GM18870 (cell line): ENCODE data around the gene ABO.
"Not testable (repeated sequence)": the region's sequence is repeated elsewhere in the genome, so short reads cannot be mapped to it uniquely, and the experiment has no call there.

Experiments
- ATAC-seq: cut with Tn5 transposase; IDR thresholded peaks from one replicate; pipeline ENCODE4 v1.9.1; 2021; ENCODE audit warnings: moderate library complexity; ENCODE audit not compliant: unreplicated experiment

The ABO gene

DNA sequence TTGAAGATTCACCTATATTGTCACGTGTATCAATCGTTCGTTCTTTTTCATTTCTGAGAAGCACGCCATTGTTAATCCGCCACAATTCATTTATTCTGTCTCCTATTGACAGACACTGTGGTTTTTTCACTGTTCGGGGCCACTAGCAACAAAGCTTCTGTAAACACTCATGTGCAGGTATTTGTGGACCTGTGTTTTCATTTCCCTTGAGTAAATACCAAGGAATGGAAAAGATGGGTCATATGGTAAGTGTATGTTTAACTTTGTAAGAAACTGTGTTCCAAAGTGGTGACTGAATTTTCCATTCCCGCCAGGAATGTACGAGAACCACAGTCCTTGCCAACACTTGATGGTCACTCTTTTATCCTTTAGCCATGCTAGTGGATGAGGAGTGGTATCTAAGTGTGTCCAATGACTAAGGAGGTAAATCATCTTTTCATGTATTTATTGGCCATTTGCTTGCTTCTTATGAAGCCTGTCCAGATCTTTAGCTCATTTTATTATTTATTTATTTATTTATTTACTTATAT is 10.7 kb downstream of the ABO start:
- ATAC-seq, result no peak

- ATAC-seq, result no peak
Observed at GRCh38 chr9:133263557-133263956, 11.4 kb downstream of the ABO start.

GRCh38 chr9:133262226-133262625 is 12.8 kb downstream of the ABO start:
- ATAC-seq, result no peak

DNA sequence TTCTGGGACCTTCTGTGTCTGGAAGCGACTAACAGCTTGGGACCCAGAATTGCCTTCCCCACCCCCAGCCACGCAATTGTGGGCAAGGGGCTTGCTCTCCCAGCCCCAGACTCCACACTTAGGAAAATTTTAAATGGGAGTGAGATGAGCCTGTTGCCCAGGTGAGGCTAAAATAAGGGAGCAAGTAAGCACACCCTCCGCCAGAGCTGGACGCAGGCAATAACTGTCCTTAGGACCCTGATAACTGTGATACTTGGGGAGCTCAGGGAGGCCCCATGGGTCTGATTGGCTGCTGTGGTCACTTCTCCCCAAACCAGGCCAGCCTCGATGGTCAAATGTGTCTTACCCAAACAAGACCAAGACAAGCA is 13.3 kb downstream of the ABO start:
- no peak for ATAC-seq

GRCh38 chr9:133261103-133261752 is 13.8 kb downstream of the ABO start:
- no peak for ATAC-seq

GRCh38 chr9:133260334-133261102 is 14.5 kb downstream of the ABO start:
- ATAC-seq, result no peak

- ATAC-seq, result no peak
Observed at GRCh38 chr9:133258061-133259015, 16.7 kb downstream of the ABO start.

DNA sequence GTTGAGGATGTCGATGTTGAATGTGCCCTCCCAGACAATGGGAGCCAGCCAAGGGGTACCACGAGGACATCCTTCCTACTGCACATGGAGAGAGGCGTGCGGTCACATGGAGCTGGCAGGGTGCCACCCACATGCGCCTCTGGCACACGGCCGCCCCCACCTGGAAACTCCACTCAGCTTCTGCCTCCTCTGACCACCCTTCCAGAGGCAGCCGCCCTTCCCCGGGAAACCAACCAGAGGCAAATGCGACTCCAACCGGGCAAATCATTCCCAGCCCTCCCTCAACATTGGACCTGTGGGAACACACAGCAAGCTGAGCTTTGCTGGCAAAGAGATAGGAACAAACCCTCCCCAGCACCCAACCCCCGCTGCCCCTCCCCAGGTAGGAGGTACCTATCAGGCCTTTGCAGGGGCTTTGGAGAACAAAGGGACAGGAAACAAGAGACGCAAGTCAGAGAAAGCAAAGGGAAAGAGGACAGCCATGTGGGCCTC is 17.5 kb downstream of the ABO start:
- ATAC-seq, result no peak

DNA sequence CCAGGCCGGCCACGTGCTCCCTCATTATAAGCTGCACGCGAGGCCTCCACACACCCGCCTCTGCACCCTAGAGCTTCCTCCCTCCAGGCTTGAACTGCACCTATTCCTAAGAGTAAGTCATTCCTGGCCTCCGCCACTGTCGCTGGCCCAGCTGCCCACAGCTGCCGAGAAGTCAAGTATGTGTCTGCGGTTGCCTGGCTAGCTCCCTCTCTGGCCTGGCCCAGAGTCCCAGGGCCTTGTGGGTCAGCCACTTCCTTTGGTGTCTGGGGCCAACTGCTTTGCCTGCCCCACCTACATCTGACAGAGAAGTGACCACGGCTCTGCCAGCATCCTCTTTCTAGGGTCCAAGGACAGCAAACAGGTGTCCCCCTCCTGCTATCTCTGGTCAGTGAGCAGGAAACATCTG is 18.3 kb downstream of the ABO start:
- ATAC-seq, result no peak

DNA sequence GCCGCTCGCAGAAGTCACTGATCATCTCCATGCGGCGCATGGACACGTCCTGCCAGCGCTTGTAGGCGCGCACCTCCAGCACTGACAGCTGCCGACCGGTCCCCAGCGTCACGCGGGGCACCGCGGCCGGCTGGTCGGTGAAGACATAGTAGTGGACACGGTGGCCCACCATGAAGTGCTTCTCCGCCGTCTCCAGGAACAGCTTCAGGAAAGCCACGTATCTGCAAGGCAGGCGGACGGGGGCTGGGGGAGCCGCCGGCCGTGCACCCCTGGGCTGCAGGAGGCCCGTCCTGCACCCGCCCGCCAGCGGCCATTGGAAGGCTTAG is 18.9 kb downstream of the ABO start:
- no peak for ATAC-seq

DNA sequence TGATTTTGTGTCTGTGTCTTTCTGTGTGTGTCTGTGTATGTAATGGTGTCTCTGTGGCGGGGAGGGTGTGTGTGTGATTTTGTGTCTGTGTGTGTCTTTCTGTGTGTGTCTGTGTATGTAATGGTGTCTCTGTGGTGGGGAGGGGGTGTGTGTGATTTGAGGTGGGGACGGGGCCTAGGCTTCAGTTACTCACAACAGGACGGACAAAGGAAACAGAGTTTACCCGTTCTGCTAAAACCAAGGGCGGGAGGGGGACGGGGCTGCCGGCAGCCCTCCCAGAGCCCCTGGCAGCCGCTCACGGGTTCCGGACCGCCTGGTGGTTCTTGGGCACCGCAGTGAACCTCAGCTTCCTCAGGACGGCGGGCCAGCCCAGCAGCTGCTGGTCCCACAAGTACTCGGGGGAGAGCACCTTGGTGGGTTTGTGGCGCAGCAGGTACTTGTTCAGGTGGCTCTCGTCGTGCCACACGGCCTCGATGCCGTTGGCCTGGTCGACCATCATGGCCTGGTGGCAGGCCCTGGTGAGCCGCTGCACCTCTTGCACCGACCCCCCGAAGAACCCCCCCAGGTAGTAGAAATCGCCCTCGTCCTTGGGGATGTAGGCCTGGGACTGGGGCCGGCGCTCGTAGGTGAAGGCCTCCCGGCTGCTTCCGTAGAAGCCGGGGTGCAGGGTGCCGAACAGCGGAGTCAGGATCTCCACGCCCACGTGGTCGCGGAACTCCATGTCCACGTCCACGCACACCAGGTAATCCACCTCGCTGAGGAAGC is 19.4 kb downstream of the ABO start:
- ATAC-seq, result no peak

- no peak for ATAC-seq
Observed at GRCh38 chr9:133254471-133254870, 20.5 kb downstream of the ABO start.

GRCh38 chr9:133253268-133253667 is 21.7 kb downstream of the ABO start:
- no peak for ATAC-seq

GRCh38 chr9:133252301-133253020 is 22.5 kb downstream of the ABO start:
- no peak for ATAC-seq

- ATAC-seq, result no peak
Observed at GRCh38 chr9:133251773-133252172, 23.2 kb downstream of the ABO start.

- not testable (repeated sequence) for ATAC-seq
Observed at GRCh38 chr9:133251221-133251620, 23.8 kb downstream of the ABO start.

GRCh38 chr9:133250741-133251170 is 24.2 kb downstream of the ABO start:
- no peak for ATAC-seq

GRCh38 chr9:133249337-133249736 is 25.7 kb downstream of the ABO start:
- ATAC-seq, result no peak

DNA sequence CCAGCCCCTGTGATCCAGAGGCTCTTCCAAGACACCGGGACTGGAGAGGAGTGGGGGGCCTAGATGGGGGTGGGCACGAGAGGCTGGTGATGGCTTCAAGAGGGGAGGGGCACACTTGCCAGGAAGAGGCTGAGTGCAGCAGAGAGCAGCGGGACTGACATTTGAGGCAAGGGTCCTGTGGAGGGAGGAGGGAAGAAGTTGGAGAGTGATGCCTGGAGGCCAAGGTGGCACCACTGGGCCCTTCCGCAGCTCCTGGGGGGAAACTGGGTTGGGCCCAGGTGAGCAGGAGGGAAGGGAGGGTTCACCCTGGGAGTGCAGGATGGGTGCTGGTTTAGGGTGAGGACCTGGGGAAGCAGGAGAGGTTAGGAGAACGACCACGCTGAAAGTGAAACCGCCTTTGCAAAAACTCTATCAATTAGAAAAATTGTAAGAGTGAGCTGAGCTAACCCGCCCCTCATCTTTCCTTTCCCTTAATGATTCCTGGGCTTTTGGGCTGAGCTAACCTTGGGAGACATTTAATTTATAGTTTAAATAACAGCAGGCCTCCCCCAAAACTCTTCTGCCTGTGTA is 26.2 kb downstream of the ABO start:
- ATAC-seq, result no peak

DNA sequence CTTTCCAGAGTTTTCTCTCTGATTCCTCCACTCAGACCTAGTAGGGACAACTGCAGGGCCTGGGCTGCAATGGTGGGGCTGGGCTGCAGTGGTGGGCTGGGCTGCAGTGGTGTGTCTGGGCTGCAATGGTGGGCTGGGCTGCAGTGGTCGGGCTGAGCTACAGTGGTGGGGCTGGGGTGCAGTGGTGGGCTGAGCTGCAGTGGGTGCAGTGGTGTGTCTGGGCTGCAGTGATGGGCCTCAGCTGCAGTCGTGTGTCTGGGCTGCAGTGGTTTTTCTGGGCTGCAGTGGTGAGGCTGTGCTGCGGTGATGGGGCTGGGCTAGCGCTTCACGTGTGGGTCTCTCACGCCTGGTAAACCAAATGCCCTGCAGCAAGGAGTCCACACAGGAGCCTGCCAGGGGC is 27.4 kb downstream of the ABO start:
- no peak for ATAC-seq
